Neural progenitor cell (in vitro differentiated cells): Measurements from ENCODE around the gene ITGA11. TPM values are rescaled to one million over a fixed set of nuclear protein-coding genes. Genes with fewer than 3 reads are reported as not detected.
"Not testable (repeated sequence)": the region's sequence is repeated elsewhere in the genome, so short reads cannot be mapped to it uniquely, and the experiment has no call there.

Source experiments
- DNase-seq: peaks from one replicate; pipeline ENCODE4 v3.0.0-alpha.2; 2016; ENCODE audit warnings: low spot score
- H2AFZ ChIP-seq: fragments of 200-600 bp; sonication (generic); replicated peaks from 2 replicates; pipeline ENCODE4 v1.6.1; 2016; ENCODE audit warnings: antibody characterized with exemption
- H3F3A ChIP-seq: fragments of 200-600 bp; sonication (generic); 2 replicates; pipeline ENCODE4 v1.6.1; 2016; ENCODE audit warnings: antibody characterized with exemption, low read depth
- H3K27ac ChIP-seq: fragments of 200-600 bp; sonication (generic); 2 replicates; pipeline ENCODE4 v1.5.1; 2016; ENCODE audit warnings: mild to moderate bottlenecking
- H3K27me3 ChIP-seq: fragments of 200-600 bp; sonication (generic); 2 replicates; pipeline ENCODE4 v1.6.1; 2016; ENCODE audit warnings: mild to moderate bottlenecking, moderate library complexity
- H3K36me3 ChIP-seq: fragments of 200-600 bp; sonication (generic); 2 replicates; pipeline ENCODE4 v1.5.1; 2016
- H3K4me1 ChIP-seq: fragments of 200-600 bp; sonication (generic); 2 replicates; pipeline ENCODE4 v1.6.1; 2016; ENCODE audit warnings: mixed run types
- H3K4me2 ChIP-seq: fragments of 200-600 bp; sonication (generic); 2 replicates; pipeline ENCODE4 v1.6.1; 2016
- H3K4me3 ChIP-seq: fragments of 200-600 bp; sonication (generic); 2 replicates; pipeline ENCODE4 v1.5.1; 2016
- H3K79me2 ChIP-seq: fragments of 200-600 bp; sonication (generic); 2 replicates; pipeline ENCODE4 v1.6.1; 2016; ENCODE audit warnings: low read depth
- H3K9ac ChIP-seq: fragments of 200-600 bp; sonication (generic); 2 replicates; pipeline ENCODE4 v1.6.1; 2016
- H3K9me3 ChIP-seq: fragments of 200-600 bp; sonication (generic); 2 replicates; pipeline ENCODE4 v1.5.1; 2016; ENCODE audit warnings: low read depth
- H4K20me1 ChIP-seq: fragments of 200-600 bp; sonication (generic); 2 replicates; pipeline ENCODE4 v1.6.1; 2016; ENCODE audit warnings: low read depth
- H3K27ac Mint-ChIP-seq: 3 replicates; pipeline ENCODE4 v1.8.0; 2021; ENCODE audit warnings: mixed read lengths
- H3K27me3 Mint-ChIP-seq: 2 replicates; pipeline ENCODE4 v1.8.0; 2022; ENCODE audit warnings: low read depth, mild to moderate bottlenecking, inconsistent platforms, moderate library complexity, mixed read lengths; ENCODE audit not compliant: insufficient read depth
- H3K36me3 Mint-ChIP-seq: 3 replicates; pipeline ENCODE4 v1.8.0; 2021; ENCODE audit warnings: mixed read lengths
- H3K4me1 Mint-ChIP-seq: 3 replicates; pipeline ENCODE4 v1.8.0; 2021; ENCODE audit warnings: mixed read lengths
- H3K4me3 Mint-ChIP-seq: 3 replicates; pipeline ENCODE4 v1.8.0; 2021; ENCODE audit warnings: mild to moderate bottlenecking, moderate library complexity, mixed read lengths
- H3K9me3 Mint-ChIP-seq: 3 replicates; pipeline ENCODE4 v1.8.0; 2020; ENCODE audit warnings: mixed read lengths
- CTCF ChIP-seq: fragments of 200-600 bp; sonication (generic); IDR thresholded peaks from 2 replicates; pipeline ENCODE4 v1.5.1; 2017; ENCODE audit warnings: antibody characterized with exemption, mild to moderate bottlenecking
- EZH2 ChIP-seq: fragments of 200-600 bp; sonication (generic); IDR thresholded peaks from 2 replicates; pipeline ENCODE4 v1.6.1; 2017; ENCODE audit warnings: antibody characterized with exemption, mild to moderate bottlenecking, moderate library complexity
- EZH2phosphoT487 ChIP-seq: fragments of 200-600 bp; sonication (generic); IDR thresholded peaks from 2 replicates; pipeline ENCODE4 v1.6.1; 2017; ENCODE audit warnings: antibody characterized with exemption
- total RNA-seq: library from RNA; depleted of rRNA; stranded (reverse); fragments of >200 nt; gene quantifications from 2 replicates; pipeline ENCODE4 v1.2.3, GENCODE V29; 2015; ENCODE audit warnings: low replicate concordance

The ITGA11 gene
- total RNA-seq, 1 donor from 2014 or later, result not detected

GRCh38 chr15:68425428-68426060, 6.4 kb downstream of the ITGA11 start:
- H3K36me3 Mint-ChIP-seq, result no peaks in the 10 kb centered on the region
- Histone ChIP-seq H4K20me1 (peaks cover 4% of the 10 kb centered on the region), H3K4me2 (no peak overlapping the region), H3F3A (peaks cover 2% of the 10 kb centered on the region), H3K4me1 (peaks cover 11% of the 10 kb centered on the region), H3K9ac (no peak overlapping the region), H2AFZ (no peak overlapping the region), H3K27me3 (peaks cover 36% of the 10 kb centered on the region), H3K4me3 (no peak overlapping the region), H3K27ac (no peak overlapping the region), H3K79me2 (no peaks in the 10 kb centered on the region), H3K9me3 (no peaks in the 10 kb centered on the region), H3K36me3 (no peaks in the 10 kb centered on the region)
- no peak for TF ChIP-seq EZH2
- TF ChIP-seq CTCF, result no peak
- TF ChIP-seq EZH2phosphoT487, result no peak
- peaks cover 13% of the 10 kb centered on the region for H3K4me1 Mint-ChIP-seq
- no peak overlapping the region for H3K27ac Mint-ChIP-seq
- peaks cover 2% of the 10 kb centered on the region for H3K9me3 Mint-ChIP-seq
- no peak for DNase-seq
- H3K27me3 Mint-ChIP-seq, result peaks cover 42% of the 10 kb centered on the region
- no peak overlapping the region for H3K4me3 Mint-ChIP-seq

GRCh38 chr15:68424754-68425390, 7.1 kb downstream of the ITGA11 start:
- no peak for DNase-seq
- Mint-ChIP-seq H3K27ac (peak overlapping the region; percentile 78), H3K9me3 (peaks cover 1% of the 10 kb centered on the region), H3K27me3 (peaks cover 37% of the 10 kb centered on the region), H3K4me3 (no peak overlapping the region), H3K4me1 (peaks cover 19% of the 10 kb centered on the region), H3K36me3 (no peaks in the 10 kb centered on the region)
- Histone ChIP-seq H3K4me3 (no peak overlapping the region), H3K4me1 (peaks cover 18% of the 10 kb centered on the region), H3F3A (peaks cover 9% of the 10 kb centered on the region), H3K9ac (no peak overlapping the region), H3K27me3 (peaks cover 29% of the 10 kb centered on the region), H3K79me2 (no peaks in the 10 kb centered on the region), H2AFZ (no peak overlapping the region), H3K36me3 (no peaks in the 10 kb centered on the region), H3K27ac (no peak overlapping the region), H3K4me2 (no peak overlapping the region), H3K9me3 (no peaks in the 10 kb centered on the region), H4K20me1 (no peaks in the 10 kb centered on the region)
- TF ChIP-seq CTCF (no peak), EZH2phosphoT487 (no peak), EZH2 (no peak)

GRCh38 chr15:68423359-68424296, 8.3 kb downstream of the ITGA11 start:
- no peak overlapping the region for H3K27ac ChIP-seq
- no peak overlapping the region for H3K4me2 ChIP-seq
- no peak for DNase-seq
- no peak overlapping the region for H3K4me3 ChIP-seq
- H3K27ac Mint-ChIP-seq, result no peak overlapping the region
- H3K9me3 ChIP-seq, result no peaks in the 10 kb centered on the region
- no peaks in the 10 kb centered on the region for H3K36me3 ChIP-seq
- peaks cover 25% of the 10 kb centered on the region for H3K27me3 Mint-ChIP-seq
- no peak overlapping the region for H2AFZ ChIP-seq
- H3K4me1 Mint-ChIP-seq, result peaks cover 21% of the 10 kb centered on the region
- H3K4me1 ChIP-seq, result peaks cover 24% of the 10 kb centered on the region
- H3K79me2 ChIP-seq, result no peaks in the 10 kb centered on the region
- H3K9me3 Mint-ChIP-seq, result no peaks in the 10 kb centered on the region
- peaks cover 17% of the 10 kb centered on the region for H3K27me3 ChIP-seq
- no peaks in the 10 kb centered on the region for H3K36me3 Mint-ChIP-seq
- peaks cover 10% of the 10 kb centered on the region for H3F3A ChIP-seq
- H3K4me3 Mint-ChIP-seq, result no peak overlapping the region
- no peak overlapping the region for H3K9ac ChIP-seq
- TF ChIP-seq EZH2, result no peak
- TF ChIP-seq CTCF, result no peak
- TF ChIP-seq EZH2phosphoT487, result no peak
- H4K20me1 ChIP-seq, result no peaks in the 10 kb centered on the region

- not testable (repeated sequence) for H3K4me3 ChIP-seq, H3K27ac ChIP-seq, H3K36me3 ChIP-seq, H3F3A ChIP-seq, H3K4me2 ChIP-seq, DNase-seq, H3K27me3 ChIP-seq, H3K79me2 ChIP-seq, H2AFZ ChIP-seq, H3K9me3 ChIP-seq, H3K27ac Mint-ChIP-seq, H3K9me3 Mint-ChIP-seq, H3K9ac ChIP-seq, H3K4me3 Mint-ChIP-seq, H4K20me1 ChIP-seq, H3K36me3 Mint-ChIP-seq
- H3K4me1 Mint-ChIP-seq, result peaks cover 25% of the 10 kb centered on the region
- peaks cover 26% of the 10 kb centered on the region for H3K4me1 ChIP-seq
- H3K27me3 Mint-ChIP-seq, result peaks cover 16% of the 10 kb centered on the region
Measured at GRCh38 chr15:68422403-68423145, 9.4 kb downstream of the ITGA11 start.
